ENCODE results near the gene CCDC102A. TPM values are rescaled to one million over a fixed set of nuclear protein-coding genes. Genes with fewer than 3 reads are reported as not detected.
A peak's percentile ranks its signal among the peaks of the same experiment; 100 is the strongest.

CCDC102A gene
- total RNA-seq, 5 donors from 2014 or later (not counting 1 experiment from before 2014, with no cell fraction given): 6.1 to 11.2 (median 6.6) TPM

DNA sequence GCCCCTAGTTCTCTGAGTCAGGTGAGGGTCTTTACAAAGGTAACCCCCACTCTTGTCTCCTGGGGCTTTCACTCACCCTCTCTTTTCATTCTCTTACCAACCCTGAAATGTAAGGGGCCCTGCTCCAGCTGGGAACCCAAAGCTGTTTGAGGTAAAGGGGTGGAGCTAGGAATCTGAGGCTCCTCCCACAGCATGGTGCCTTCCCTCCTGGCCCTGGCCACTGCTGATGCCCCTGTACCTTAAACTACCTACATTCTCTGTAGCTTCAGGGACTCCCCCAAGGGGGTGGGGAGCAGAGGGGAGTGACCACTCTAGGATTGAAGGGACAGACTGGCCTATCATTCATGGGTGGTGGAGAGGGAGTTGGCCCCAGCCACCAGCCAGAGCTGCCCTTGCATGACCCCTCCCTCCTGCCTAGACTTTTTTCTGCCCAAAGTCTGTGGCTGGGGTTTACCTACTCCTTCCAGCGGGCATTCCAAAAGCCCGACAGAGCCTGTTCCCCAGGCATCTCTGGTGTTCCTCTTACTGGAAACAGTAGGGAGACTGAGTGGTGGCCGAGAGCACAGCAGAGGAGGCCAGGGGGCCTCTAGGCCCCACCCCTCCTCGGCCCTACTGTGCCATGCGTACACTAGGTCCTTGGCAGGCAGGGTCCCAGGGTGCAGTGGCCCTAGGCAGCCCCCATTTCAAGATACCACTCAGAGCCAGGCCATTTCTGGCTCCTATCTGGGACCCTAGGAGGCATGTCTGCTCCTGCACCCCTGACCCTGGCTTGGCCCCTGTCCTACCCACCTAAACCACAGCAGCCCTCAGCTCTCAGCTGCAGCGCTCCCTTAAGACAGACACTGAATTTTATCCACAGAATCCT is 59.6 kb downstream of the CCDC102A start:
- Histone ChIP-seq H3K27me3 (replicated peaks in 1 of 2; ENCODE audit: control insufficient read depth in 2 of 2, extremely low read depth in 1 of 2, insufficient read depth in 2 of 2, low read length in 1 of 2) (no peaks in the 10 kb centered on the region), H3K27ac (ENCODE audit: low read length) (peak overlapping the region; percentile 34), H3K4me1 (ENCODE audit: control insufficient read depth in 1 of 2, extremely low read depth in 1 of 2, insufficient read depth in 2 of 2, low read length in 2 of 2) (peaks cover 6 to 26% of the 10 kb centered on the region in 2 experiments), H3K9me3 (no peaks in the 10 kb centered on the region), H3K4me3 (ENCODE audit: control insufficient read depth in 1 of 2, extremely low read depth in 1 of 2, low read length in 1 of 2) (no peak overlapping the region), H3K36me3 (ENCODE audit: control insufficient read depth in 2 of 2, extremely low read depth in 1 of 2, insufficient read depth in 1 of 2, low read length in 1 of 2) (peaks cover 4 to 11% of the 10 kb centered on the region in 2 donors)
- DNase-seq (no peak), ATAC-seq (replicated peaks in 1 of 4) (no peak)
- H3K27ac Mint-ChIP-seq: peak overlapping the region in 1 of 2 donors; percentile 72
- H3K4me1 Mint-ChIP-seq: peaks cover 13 to 19% (median 17%) of the 10 kb centered on the region in 3 donors
- CTCF ChIA-PET: interaction anchor here in 1 of 2 donors (0.6 kb wide), 2 partner anchors 58 to 607 kb away, joined by 3 read pairs; no protein-coding TSS in a partner anchor
- H3K27me3 Mint-ChIP-seq: no peaks in the 10 kb centered on the region
- H3K4me3 Mint-ChIP-seq: peak overlapping the region in 1 of 3 donors; percentile 34
- 91% methylated on average over 5 of the region's 6 CpGs for WGBS (ENCODE audit: insufficient coverage)
- H3K36me3 Mint-ChIP-seq: peaks cover 3% of the 10 kb centered on the region
- no peaks in the 10 kb centered on the region for H3K9me3 Mint-ChIP-seq
- POLR2A ChIA-PET: interaction anchor here in 1 of 2 donors (0.9 kb wide), 1 partner anchor 46 kb away, joined by 3 read pairs; no protein-coding TSS in a partner anchor

DNA sequence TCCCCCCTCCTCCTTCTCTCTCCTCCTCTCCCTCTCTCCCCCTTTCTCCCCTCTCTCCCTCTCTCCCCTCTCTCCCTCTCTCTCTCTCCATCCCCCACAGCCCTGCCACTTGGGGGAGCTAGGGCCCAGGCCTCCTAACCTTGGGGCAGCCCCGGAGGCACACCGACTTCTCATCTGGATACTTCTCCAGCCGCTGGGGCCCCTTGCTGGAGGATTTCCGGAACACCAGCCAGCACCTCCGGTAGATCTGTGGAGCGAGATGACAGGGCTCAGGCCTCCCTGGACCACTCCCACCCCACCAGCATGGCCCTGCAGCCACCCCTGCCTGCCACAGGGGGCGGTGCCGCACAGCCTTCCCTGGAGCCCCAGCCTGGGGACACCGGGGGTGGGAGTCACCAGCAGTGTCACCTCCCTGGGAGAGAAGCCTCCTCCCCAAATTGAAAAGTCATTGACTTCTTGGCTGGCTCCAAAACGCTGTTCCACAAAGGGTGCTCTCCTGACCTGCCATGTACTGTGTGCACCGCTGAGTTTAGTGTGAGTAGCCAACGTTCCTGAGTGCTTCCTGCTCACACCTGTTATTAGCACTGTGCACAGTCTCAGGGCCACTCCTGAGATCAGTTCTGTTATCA is 60.5 kb downstream of the CCDC102A start:
- Mint-ChIP-seq H3K36me3 (peaks cover 13% of the 10 kb centered on the region), H3K27ac (peak overlapping the region in 1 of 2 donors; percentile 72), H3K9me3 (no peaks in the 10 kb centered on the region), H3K27me3 (no peaks in the 10 kb centered on the region), H3K4me3 (peak overlapping the region in 1 of 3 donors; percentile 34), H3K4me1 (peaks cover 13 to 19% (median 17%) of the 10 kb centered on the region in 3 donors)
- WGBS (ENCODE audit: insufficient coverage): 3% methylated on average over 9 of the region's 12 CpGs
- ChIA-PET CTCF (interaction anchor here in 1 of 2 donors (0.6 to 0.7 kb wide), 3 partner anchors 16 to 177 kb away, joined by 3 to 13 read pairs (median 3); no protein-coding TSS in a partner anchor), POLR2A (interaction anchor here in 1 of 2 donors (0.9 kb wide), 1 partner anchor 45 kb away, joined by 3 read pairs; no protein-coding TSS in a partner anchor)
- DNase-seq: peak; percentile 43 to 79 (median 65)
- H3K9me3 ChIP-seq: no peaks in the 10 kb centered on the region
- peaks cover 4 to 20% of the 10 kb centered on the region in 2 donors for H3K36me3 ChIP-seq (ENCODE audit: control insufficient read depth in 2 of 2, extremely low read depth in 1 of 2, insufficient read depth in 1 of 2, low read length in 1 of 2)
- ATAC-seq (replicated peaks in 1 of 4): peak; percentile 90 to 93 (median 92)
- peaks cover 6 to 26% of the 10 kb centered on the region in 2 experiments for H3K4me1 ChIP-seq (ENCODE audit: control insufficient read depth in 1 of 2, extremely low read depth in 1 of 2, insufficient read depth in 2 of 2, low read length in 2 of 2)
- no peaks in the 10 kb centered on the region for H3K27me3 ChIP-seq (replicated peaks in 1 of 2; ENCODE audit: control insufficient read depth in 2 of 2, extremely low read depth in 1 of 2, insufficient read depth in 2 of 2, low read length in 1 of 2)
- peak overlapping the region in 1 of 2 donors; percentile 2 for H3K4me3 ChIP-seq (ENCODE audit: control insufficient read depth in 1 of 2, extremely low read depth in 1 of 2, low read length in 1 of 2)
- H3K27ac ChIP-seq (ENCODE audit: low read length): peak overlapping the region; percentile 34

DNA sequence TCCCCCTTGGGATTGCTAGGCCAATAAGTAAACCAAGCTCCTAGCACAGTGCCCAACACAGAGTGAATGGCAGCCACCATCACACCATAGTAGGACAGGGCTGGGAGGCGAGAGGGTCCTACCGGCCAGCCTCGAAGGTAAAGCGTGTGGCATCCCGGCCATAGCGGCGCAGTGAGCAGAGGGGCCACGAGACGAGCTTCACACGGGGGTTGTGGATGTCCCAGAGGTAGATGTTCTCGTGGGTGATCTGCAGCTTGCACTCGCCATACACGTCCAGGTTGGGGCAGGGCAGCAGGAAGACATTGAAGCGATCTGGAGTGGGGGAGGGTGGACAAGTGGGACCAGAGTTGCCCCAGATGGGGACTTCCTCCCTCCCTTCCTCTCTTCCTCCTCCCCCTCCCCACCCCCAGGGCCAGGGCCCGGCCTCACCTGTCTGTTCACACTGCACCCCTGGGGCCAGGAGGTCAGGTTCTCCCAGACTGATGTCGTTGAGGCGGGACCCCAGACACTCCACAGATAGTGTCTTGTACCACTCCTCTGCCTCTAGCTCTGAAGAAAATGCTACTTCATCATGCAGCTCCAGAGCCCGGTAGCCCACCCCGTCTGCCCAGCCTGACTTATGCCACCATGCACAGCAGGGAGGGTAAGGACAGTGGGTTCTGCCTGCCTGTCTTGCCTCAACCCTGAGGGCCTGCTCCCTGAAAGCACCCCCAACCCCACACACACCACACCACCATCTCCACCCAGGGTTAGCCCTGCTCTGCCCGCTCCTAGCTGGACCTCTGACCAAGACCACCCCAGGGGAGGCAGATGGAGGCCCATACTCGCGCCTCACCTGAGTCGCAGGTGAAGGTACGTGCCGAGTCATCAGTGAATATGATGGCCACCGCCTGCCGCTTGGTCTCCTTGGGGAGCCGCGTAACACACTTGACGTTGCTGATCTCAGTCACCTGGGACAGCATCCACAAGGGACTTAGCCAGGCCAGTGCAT is 61.4 kb downstream of the CCDC102A start:
- Mint-ChIP-seq H3K27me3 (no peaks in the 10 kb centered on the region), H3K4me1 (peaks cover 13 to 19% (median 17%) of the 10 kb centered on the region in 3 donors), H3K9me3 (no peaks in the 10 kb centered on the region), H3K36me3 (peaks cover 19% of the 10 kb centered on the region), H3K27ac (peak overlapping the region in 1 of 2 donors; percentile 76), H3K4me3 (no peak overlapping the region)
- 93% methylated on average over 22 of the region's 30 CpGs for WGBS (ENCODE audit: insufficient coverage)
- ATAC-seq (replicated peaks in 1 of 4): no peak
- Histone ChIP-seq H3K27me3 (replicated peaks in 1 of 2; ENCODE audit: control insufficient read depth in 2 of 2, extremely low read depth in 1 of 2, insufficient read depth in 2 of 2, low read length in 1 of 2) (no peaks in the 10 kb centered on the region), H3K4me3 (ENCODE audit: control insufficient read depth in 1 of 2, extremely low read depth in 1 of 2, low read length in 1 of 2) (no peak overlapping the region), H3K36me3 (ENCODE audit: control insufficient read depth in 2 of 2, extremely low read depth in 1 of 2, insufficient read depth in 1 of 2, low read length in 1 of 2) (peaks cover 10 to 29% of the 10 kb centered on the region in 2 donors), H3K27ac (ENCODE audit: low read length) (no peak overlapping the region), H3K9me3 (no peaks in the 10 kb centered on the region), H3K4me1 (ENCODE audit: control insufficient read depth in 1 of 2, extremely low read depth in 1 of 2, insufficient read depth in 2 of 2, low read length in 2 of 2) (peaks cover 6 to 26% of the 10 kb centered on the region in 2 experiments)
- no peak for DNase-seq
- ChIA-PET CTCF (interaction anchor here in 1 of 2 donors (0.6 to 0.7 kb wide), 2 partner anchors 16 to 176 kb away, joined by 3 to 13 read pairs; no protein-coding TSS in a partner anchor), POLR2A (no interaction called here)

- ATAC-seq (replicated peaks in 1 of 4) (no peak), DNase-seq (no peak)
- Mint-ChIP-seq H3K27me3 (no peaks in the 10 kb centered on the region), H3K9me3 (no peaks in the 10 kb centered on the region), H3K4me3 (no peak overlapping the region), H3K36me3 (peaks cover 27% of the 10 kb centered on the region), H3K4me1 (peaks cover 9 to 17% (median 15%) of the 10 kb centered on the region in 3 donors), H3K27ac (no peak overlapping the region)
- Histone ChIP-seq H3K27me3 (replicated peaks in 1 of 2; ENCODE audit: control insufficient read depth in 2 of 2, extremely low read depth in 1 of 2, insufficient read depth in 2 of 2, low read length in 1 of 2) (no peaks in the 10 kb centered on the region), H3K9me3 (no peaks in the 10 kb centered on the region), H3K4me3 (ENCODE audit: control insufficient read depth in 1 of 2, extremely low read depth in 1 of 2, low read length in 1 of 2) (no peak overlapping the region), H3K4me1 (ENCODE audit: control insufficient read depth in 1 of 2, extremely low read depth in 1 of 2, insufficient read depth in 2 of 2, low read length in 2 of 2) (peaks cover 6 to 26% of the 10 kb centered on the region in 2 experiments), H3K36me3 (ENCODE audit: control insufficient read depth in 2 of 2, extremely low read depth in 1 of 2, insufficient read depth in 1 of 2, low read length in 1 of 2) (peaks cover 15 to 39% of the 10 kb centered on the region in 2 donors), H3K27ac (ENCODE audit: low read length) (no peak overlapping the region)
- ChIA-PET CTCF (no interaction called here), POLR2A (interaction anchor here in 1 of 2 donors (0.5 kb wide), 1 partner anchor 51 kb away, joined by 11 read pairs; no protein-coding TSS in a partner anchor)
- WGBS (ENCODE audit: insufficient coverage): 44% methylated on average over 3 of the region's 8 CpGs
Measured at GRCh38 chr16:57473906-57474305, 62.5 kb downstream of the CCDC102A start.

DNA sequence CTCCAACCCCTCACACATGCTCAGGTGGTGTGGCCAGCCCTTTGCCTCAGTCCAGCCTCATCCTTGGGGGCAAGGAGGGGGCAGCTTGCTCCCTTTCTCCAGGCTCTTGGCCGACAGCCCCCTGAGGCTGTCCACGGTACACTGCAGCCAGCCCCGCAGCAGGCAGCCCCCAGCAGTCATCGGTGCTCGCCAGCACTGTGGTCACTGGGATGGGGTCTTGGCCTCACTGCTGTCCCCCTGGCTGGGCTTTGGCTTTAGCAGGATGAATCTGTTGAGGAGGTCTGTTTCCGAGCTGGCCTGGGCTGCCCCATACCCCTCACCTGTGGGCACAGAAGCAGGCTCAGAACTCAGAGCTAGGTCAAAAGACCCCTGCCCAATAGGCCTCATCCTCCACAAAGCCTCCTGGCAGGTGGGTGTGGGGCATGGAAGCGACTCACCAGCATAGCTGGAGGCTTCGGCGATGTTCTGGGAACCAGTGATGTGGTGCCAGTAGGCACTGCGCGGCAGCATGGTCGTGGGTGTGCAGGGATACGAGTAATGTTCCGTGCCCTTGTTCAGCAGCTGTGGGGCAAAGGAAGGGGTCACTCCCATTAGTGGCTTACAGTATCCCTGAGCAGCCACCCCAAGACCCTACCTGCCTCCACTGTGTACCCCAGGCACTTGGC is 63.1 kb downstream of the CCDC102A start:
- ChIA-PET CTCF (no interaction called here), POLR2A (no interaction called here)
- no peak overlapping the region for H3K27ac Mint-ChIP-seq
- no peaks in the 10 kb centered on the region for H3K9me3 ChIP-seq
- H3K4me1 ChIP-seq (ENCODE audit: control insufficient read depth in 1 of 2, extremely low read depth in 1 of 2, insufficient read depth in 2 of 2, low read length in 2 of 2): peaks cover 6 to 26% of the 10 kb centered on the region in 2 experiments
- 95% methylated on average over 5 of the region's 14 CpGs for WGBS (ENCODE audit: insufficient coverage)
- ATAC-seq (replicated peaks in 1 of 4) (no peak), DNase-seq (no peak)
- H3K36me3 Mint-ChIP-seq: peaks cover 32% of the 10 kb centered on the region
- H3K36me3 ChIP-seq (ENCODE audit: control insufficient read depth in 2 of 2, extremely low read depth in 1 of 2, insufficient read depth in 1 of 2, low read length in 1 of 2): peaks cover 15 to 45% of the 10 kb centered on the region in 2 donors
- H3K4me3 ChIP-seq (ENCODE audit: control insufficient read depth in 1 of 2, extremely low read depth in 1 of 2, low read length in 1 of 2): no peak overlapping the region
- H3K27me3 Mint-ChIP-seq: no peaks in the 10 kb centered on the region
- H3K4me1 Mint-ChIP-seq: peaks cover 9 to 21% (median 14%) of the 10 kb centered on the region in 3 donors
- H3K4me3 Mint-ChIP-seq: no peak overlapping the region
- H3K27ac ChIP-seq (ENCODE audit: low read length): no peak overlapping the region
- H3K27me3 ChIP-seq (replicated peaks in 1 of 2; ENCODE audit: control insufficient read depth in 2 of 2, extremely low read depth in 1 of 2, insufficient read depth in 2 of 2, low read length in 1 of 2): no peaks in the 10 kb centered on the region
- no peaks in the 10 kb centered on the region for H3K9me3 Mint-ChIP-seq
